ENCODE data around the gene CD47.

CD47 gene

DNA sequence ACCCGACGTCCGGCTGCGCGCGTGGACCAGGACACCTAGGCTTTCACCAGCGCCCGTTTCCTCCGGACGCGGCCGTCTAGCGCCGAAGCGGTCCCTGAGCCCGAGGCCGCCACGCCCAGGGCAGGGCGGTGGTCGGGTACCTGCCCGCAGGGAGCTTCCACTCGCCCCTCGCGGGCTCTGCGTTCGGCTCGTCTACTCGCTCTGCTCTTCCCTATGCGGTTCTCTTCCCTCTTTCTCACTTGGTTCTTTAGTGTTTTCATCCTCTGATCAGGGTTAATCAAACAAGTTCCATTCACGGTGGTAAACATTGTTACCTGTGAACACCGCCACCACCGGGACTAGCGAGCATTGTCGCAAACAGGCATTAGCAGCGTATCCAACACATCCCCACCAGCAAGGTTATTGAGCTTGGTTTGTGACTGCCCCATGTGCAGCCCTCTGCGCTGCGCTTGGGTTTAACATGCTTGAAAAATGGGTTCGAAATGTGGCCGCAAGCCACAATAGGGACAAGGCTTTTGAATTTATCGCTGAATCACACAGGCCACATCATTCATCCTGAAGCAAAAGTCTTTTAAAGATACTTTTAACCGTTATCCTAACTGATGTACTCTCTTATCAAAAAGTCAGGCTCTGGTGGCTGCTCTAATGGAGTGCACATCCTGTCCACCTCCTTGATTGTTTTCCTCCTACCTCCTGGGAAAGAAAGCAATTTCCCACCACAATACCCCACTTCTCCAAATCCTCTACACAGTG lies 843 bp upstream of the CD47 start:
- peak in 1 of 2 donors; percentile 18 for DNase-seq (ENCODE audit: low read depth in 2 of 2)

DNA sequence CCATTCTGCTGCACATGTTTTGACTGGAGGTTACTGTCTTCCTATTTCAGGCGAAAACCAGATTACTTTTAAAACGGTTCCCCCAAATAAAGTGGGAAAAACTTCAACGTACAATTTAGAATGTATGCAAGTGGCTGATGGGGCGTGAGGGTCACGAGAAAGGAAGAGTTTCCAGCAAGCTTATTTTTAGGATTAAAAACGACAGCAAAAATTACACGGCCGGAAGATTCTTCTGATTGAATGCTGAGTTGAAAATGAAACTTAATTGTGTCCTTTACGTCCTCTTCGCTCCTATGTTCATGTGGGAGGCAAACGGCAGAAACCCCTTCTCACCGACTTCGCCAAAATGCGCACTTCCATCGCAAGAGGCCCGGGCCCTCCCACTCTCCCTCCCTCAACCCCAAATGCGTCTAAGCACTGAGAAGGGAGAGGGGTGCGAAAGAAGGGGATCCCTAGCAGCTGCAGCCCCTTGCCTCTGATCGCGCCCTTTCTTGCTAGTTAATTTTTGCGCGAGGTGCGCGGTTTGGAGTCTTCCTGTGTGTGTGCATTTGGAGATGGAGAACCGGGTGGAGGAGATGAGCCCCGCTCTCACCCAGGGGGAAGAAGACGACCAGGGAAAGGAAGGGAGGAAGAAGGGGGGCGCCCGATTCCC lies 656 bp downstream of the CD47 start:
- DNase-seq (ENCODE audit: low read depth in 2 of 2) = peak; percentile 36 to 56

DNA sequence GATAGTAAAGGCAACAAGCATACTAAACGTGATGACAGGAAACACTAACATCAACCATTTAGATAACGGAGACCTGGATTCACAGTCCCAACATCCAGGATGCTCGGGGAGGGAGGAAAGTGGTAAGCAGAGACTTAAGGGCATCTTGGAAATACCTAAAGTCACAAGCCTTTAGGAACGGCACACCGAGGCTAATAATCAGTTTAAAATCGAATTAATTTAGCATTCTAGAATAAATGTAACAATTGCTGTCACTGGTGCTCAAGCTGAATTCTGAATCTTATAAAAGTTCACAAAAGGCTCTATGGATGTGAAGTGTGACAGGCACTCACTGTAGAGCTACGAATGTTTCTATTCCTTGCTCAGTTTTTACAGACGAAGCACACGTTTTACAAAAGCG lies 1.3 kb downstream of the CD47 start:
- no peak for DNase-seq (ENCODE audit: low read depth in 2 of 2)

- DNase-seq (ENCODE audit: low read depth in 2 of 2) = peak; percentile 36 to 45
These were observed 2.1 kb downstream of the CD47 start for GRCh38 chr3:108088697-108089096.

- DNase-seq (ENCODE audit: low read depth in 2 of 2) = no peak
These were observed 2.7 kb downstream of the CD47 start for GRCh38 chr3:108088146-108088545.

DNA sequence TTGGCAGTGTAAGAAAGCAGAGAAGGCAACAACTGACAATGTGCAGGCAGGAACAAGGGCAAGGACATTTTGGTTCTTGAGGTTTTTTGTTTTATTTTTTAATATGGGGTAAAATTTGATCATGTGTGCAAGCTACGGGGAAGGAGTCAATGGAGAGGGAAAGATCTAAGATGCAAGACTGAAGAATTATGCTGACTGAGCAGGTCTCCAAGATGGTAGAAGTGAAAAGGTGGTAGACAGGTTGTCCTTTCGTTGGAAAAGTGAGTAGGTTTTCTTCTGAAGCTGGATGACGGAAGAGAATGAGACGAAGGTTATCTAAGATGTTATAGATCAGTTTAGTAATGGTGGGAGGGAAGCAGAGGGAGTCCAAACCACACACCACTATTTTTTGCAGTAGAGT lies 4.2 kb downstream of the CD47 start:
- DNase-seq (ENCODE audit: low read depth in 2 of 2) = no peak

- DNase-seq (ENCODE audit: low read depth in 2 of 2) = no peak
These were observed 5.0 kb downstream of the CD47 start for GRCh38 chr3:108085810-108086350.

DNA sequence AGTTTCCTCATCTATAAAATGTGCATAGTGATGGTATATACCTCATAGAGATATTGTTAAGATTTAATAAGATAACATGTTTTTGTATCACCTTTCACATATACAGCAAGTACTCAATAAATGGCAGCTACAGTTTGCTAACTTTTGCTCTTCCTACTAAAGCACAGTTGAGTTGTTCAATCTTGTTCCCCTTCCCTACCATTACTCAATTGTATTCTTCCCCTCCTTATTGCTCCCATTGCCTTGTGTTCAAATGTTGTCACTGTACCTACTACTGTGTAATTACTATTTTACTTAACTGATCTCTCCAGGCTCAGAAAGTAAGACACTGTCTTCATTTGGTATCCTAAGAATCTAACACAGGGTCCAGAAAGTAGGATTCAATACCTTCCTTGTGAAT lies 5.5 kb downstream of the CD47 start:
- no peak for DNase-seq (ENCODE audit: low read depth in 2 of 2)

DNA sequence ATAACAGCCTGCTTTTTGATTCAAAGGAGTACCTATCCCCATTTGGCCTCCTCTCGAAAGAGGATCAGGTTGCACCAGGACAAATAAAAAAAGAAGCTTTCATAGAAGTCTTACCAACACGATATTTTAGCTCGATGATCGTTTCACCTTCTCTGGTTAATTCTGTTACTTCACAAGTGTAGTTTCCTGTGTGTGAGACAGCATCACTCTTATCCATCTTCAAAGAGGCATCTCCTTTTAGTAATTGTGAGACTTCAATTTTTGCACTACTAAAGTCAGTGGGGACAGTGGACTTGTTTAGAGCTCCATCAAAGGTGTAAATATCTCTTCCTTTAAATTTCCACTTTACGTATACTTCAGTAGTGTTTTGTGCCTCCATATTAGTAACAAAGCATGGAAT lies 11.0 kb downstream of the CD47 start:
- no peak for DNase-seq (ENCODE audit: low read depth in 2 of 2)

DNA sequence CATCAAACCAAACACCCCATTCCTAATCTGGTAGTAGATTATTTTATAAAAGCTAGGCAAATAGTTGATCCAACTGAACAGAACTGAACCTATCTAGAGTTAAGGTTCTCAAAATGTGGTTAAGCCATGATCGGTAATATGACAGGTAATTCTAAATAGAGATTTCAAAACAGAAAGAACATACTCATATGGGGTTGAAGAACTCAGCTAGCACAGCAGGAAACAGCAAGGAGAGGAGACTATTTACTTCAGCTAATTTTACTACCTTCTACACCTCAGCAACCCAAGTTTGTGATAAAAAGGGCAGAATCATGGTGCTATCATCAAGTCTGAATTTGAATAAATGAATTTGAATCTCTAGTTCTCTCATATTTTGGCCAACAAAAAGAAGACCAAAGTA lies 11.8 kb downstream of the CD47 start:
- no peak for DNase-seq (ENCODE audit: low read depth in 2 of 2)

GRCh38 chr3:108076564-108076963 lies 14.3 kb downstream of the CD47 start:
- no peak for DNase-seq (ENCODE audit: low read depth in 2 of 2)

DNA sequence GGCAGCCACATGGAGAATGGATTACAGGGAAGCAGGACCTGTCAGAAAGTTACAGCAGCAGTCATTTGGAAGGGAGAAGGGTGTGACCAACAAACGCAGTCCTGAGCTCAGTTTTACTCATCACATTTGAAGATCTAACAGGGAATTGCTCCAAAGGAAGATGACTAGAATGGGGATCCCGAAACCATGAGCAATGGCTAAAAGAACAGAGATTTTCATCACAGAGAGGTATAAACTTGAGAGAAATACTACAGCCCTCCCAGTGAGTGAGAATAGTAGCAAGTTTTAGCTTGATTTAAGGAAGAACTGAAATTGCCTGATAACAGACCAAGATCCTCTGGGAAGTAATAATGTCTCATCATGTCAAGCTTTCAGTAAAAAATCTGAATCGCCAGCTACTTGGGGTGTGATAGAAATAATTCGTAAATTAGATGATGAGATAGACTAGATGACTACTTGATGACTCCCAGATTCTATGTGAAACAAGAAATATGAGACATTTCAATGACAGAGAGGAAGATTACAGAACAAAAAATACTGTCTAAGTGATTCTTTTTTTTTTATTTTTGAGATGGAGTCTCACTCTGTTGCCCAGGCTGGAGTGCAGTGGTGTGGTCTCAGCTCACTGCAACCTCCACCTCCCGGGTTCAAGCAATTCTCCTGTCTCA lies 16.9 kb downstream of the CD47 start:
- DNase-seq (ENCODE audit: low read depth in 2 of 2) = no peak

GRCh38 chr3:108071368-108071767 lies 19.5 kb downstream of the CD47 start:
- DNase-seq (ENCODE audit: low read depth in 2 of 2) = no peak

- DNase-seq (ENCODE audit: low read depth in 2 of 2) = no peak
These were observed 20.5 kb downstream of the CD47 start for GRCh38 chr3:108070356-108070755.

DNA sequence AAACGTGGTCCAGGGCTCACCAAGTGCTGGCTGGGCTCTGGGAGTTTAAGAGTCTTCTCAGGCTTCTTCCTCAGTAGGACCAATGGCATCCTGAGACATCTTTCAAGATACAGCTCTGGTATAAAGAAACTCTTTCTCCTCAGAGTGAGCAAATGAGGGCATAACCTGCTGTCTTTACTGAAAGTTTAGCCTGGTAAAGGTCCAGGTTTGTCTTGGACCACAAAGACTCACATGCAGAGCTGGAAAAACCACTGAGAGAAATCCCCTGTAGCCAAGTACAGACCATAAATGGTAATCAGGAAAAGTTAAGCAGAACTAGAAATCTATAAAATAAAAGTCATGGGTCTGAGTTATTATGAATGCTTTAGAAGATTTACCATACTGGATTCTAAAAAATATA lies 23.1 kb downstream of the CD47 start:
- no peak for DNase-seq (ENCODE audit: low read depth in 2 of 2)

- no peak for DNase-seq (ENCODE audit: low read depth in 2 of 2)
These were observed 25.7 kb downstream of the CD47 start for GRCh38 chr3:108065096-108065495.

GRCh38 chr3:108064293-108064887 lies 26.4 kb downstream of the CD47 start:
- no peak for DNase-seq (ENCODE audit: low read depth in 2 of 2)

DNA sequence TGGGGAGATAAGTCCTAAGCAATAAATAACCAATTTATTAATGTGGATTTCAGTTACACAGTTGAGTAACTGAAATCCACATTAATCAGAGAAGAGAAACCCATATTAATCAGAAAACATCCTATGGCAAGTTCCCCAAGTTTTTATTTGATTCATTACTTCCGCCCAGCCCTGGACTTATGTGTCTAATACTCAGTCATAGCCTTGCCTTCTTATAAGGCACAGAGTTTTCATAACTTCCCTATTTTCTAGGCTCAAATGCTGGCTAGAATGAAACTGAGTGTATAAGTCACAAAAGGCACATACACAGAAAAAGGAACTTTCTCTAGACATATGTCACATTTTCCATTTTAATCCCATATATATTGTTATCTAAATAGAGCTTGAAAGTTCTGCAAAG lies 28.8 kb downstream of the CD47 start:
- no peak for DNase-seq (ENCODE audit: low read depth in 2 of 2)

GRCh38 chr3:108060331-108060730 lies 30.5 kb downstream of the CD47 start:
- DNase-seq (ENCODE audit: low read depth in 2 of 2) = no peak

DNA sequence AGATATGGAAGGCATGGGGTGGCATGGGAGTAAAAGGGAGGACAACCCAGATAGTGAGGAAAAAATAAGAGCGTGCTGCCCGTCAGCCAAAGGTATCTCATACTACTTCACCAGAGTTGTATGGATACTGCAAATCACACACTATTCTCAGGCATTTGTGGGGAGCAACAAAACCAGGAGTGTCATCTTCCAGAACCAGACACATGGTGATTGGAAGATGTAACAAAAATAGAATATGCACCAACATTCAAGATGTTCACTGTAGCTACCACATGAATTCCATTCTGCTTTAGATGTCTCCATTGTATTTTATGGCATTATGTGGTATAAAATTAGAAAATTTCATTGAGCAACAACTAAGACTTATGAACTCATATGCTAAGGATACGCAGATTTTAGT lies 34.9 kb downstream of the CD47 start:
- no peak for DNase-seq (ENCODE audit: low read depth in 2 of 2)

GRCh38 chr3:108054935-108055334 lies 35.9 kb downstream of the CD47 start:
- DNase-seq (ENCODE audit: low read depth in 2 of 2) = no peak

- DNase-seq (ENCODE audit: low read depth in 2 of 2) = no peak
These were observed 37.3 kb downstream of the CD47 start for GRCh38 chr3:108053483-108053882.

All from stimulated activated CD4-positive, alpha-beta T cell treated with anti-CD3 and anti-CD28 coated beads, Interleukin-15, amount 100 ng/mL, for 48 hours (primary cell).